ENCODE results near the gene CD81. TPM values are rescaled to one million over a fixed set of nuclear protein-coding genes. Genes with fewer than 3 reads are reported as not detected.

Gene CD81
- total RNA-seq, 2 donors from 2014 or later, result 111 to 217 TPM

GRCh38 chr11:2385156-2386151 is 8.3 kb downstream of the CD81 start:
- intact Hi-C loops (cut with DNase I, micrococcal nuclease), result no loop called here
- peak in 1 of 2 donors; percentile 16 for DNase-seq
- no peak for ATAC-seq

- DNase-seq, result peak in 1 of 2 donors; percentile 19
- ATAC-seq, result no peak
- intact Hi-C loops (cut with DNase I, micrococcal nuclease), result no loop called here
Measured at GRCh38 chr11:2386591-2386990, 9.5 kb downstream of the CD81 start.

GRCh38 chr11:2387266-2387987 is 10.3 kb downstream of the CD81 start:
- intact Hi-C loops (cut with DNase I, micrococcal nuclease), result no loop called here
- DNase-seq (no peak), ATAC-seq (no peak)

- DNase-seq, result peak in 1 of 2 donors; percentile 7
- no peak for ATAC-seq
- intact Hi-C loops (cut with DNase I, micrococcal nuclease), result no loop called here
Measured at GRCh38 chr11:2388431-2389376, 11.6 kb downstream of the CD81 start.

- intact Hi-C loops (cut with DNase I, micrococcal nuclease), result no loop called here
- DNase-seq, result no peak
- ATAC-seq, result no peak
Measured at GRCh38 chr11:2389377-2390026, 12.4 kb downstream of the CD81 start.

- ATAC-seq (no peak), DNase-seq (no peak)
- intact Hi-C loops (cut with DNase I, micrococcal nuclease), result no loop called here
Measured at GRCh38 chr11:2390091-2390724, 13.1 kb downstream of the CD81 start.

- ATAC-seq (peak; percentile 37), DNase-seq (peak in 1 of 2 donors; percentile 80)
Measured at GRCh38 chr11:2390725-2391151, 13.6 kb downstream of the CD81 start.

GRCh38 chr11:2391181-2391975 is 14.3 kb downstream of the CD81 start:
- intact Hi-C loops (cut with DNase I, micrococcal nuclease), result no loop called here
- ATAC-seq (no peak), DNase-seq (no peak)

More at GRCh38 chr11:2390725-2391151, 13.6 kb downstream of the CD81 start:
- intact Hi-C loops (cut with DNase I, micrococcal nuclease), result no loop called here

- ATAC-seq (no peak), DNase-seq (no peak)
- intact Hi-C loops (cut with DNase I, micrococcal nuclease), result no loop called here
Measured at GRCh38 chr11:2392241-2392959, 15.3 kb downstream of the CD81 start.

- intact Hi-C loops (cut with DNase I, micrococcal nuclease), result no loop called here
- ATAC-seq (peak; percentile 4), DNase-seq (no peak)
Measured at GRCh38 chr11:2393111-2393868, 16.2 kb downstream of the CD81 start.

- ATAC-seq (no peak), DNase-seq (no peak)
- intact Hi-C loops (cut with DNase I, micrococcal nuclease), result no loop called here
Measured at GRCh38 chr11:2393941-2394817, 17.1 kb downstream of the CD81 start.

GRCh38 chr11:2394818-2395105 is 17.7 kb downstream of the CD81 start:
- DNase-seq, result no peak
- intact Hi-C loops (cut with DNase I, micrococcal nuclease), result no loop called here
- no peak for ATAC-seq

- intact Hi-C loops (cut with DNase I, micrococcal nuclease), result no loop called here
- no peak for DNase-seq
- no peak for ATAC-seq
Measured at GRCh38 chr11:2395211-2395730, 18.2 kb downstream of the CD81 start.

- DNase-seq (no peak), ATAC-seq (no peak)
- intact Hi-C loops (cut with DNase I, micrococcal nuclease), result no loop called here
Measured at GRCh38 chr11:2395856-2396255, 18.7 kb downstream of the CD81 start.

- ATAC-seq (no peak), DNase-seq (no peak)
- intact Hi-C loops (cut with DNase I, micrococcal nuclease), result no loop called here
Measured at GRCh38 chr11:2396471-2396870, 19.4 kb downstream of the CD81 start.
